CD4-positive, alpha-beta T cell (primary cell): ENCODE results near the gene CDC42BPG. TPM values are rescaled to one million over a fixed set of nuclear protein-coding genes. Genes with fewer than 3 reads are reported as not detected.

ENCODE experiments used
- ATAC-seq: fragments of 200-7000 bp; cut with Tn5 transposase; one replicate; pipeline ENCODE4 v1.10.0; 2022; ENCODE audit warnings: mild to moderate bottlenecking; ENCODE audit not compliant: poor library complexity
- CTCF ChIA-PET: fragments of 350-600 bp; sonication (Branson Sonifier 250); formaldehyde crosslinking; loops from one replicate; lab custom pipeline; 2021; ENCODE audit warnings: antibody characterized with exemption, inconsistent platforms; lab: Charles Lee
- POLR2A ChIA-PET: fragments of 350-600 bp; sonication (Branson Sonifier 250); formaldehyde crosslinking; loops from one replicate; lab custom pipeline; 2021; ENCODE audit warnings: antibody characterized with exemption, inconsistent platforms; lab: Charles Lee
- DNase-seq, 14 experiments: peaks; one replicate each; pipeline ENCODE4 v3.0.0-alpha.2; 2013 to 2020; ENCODE audit warnings: mixed read lengths in 2 of 14
- H3K27ac ChIP-seq, 2 donors: one replicate each; pipeline versions ENCODE4 v1.5.1 to v1.7.0; 2013; ENCODE audit warnings: low read length in 2 of 2, low read depth in 1 of 2, mild to moderate bottlenecking in 1 of 2
- H3K27me3 ChIP-seq, 2 experiments: 1 replicate in 1 of 2; 2 replicates in 1 of 2; pipeline versions ENCODE4 v1.6.1 to v1.7.0; 2013; ENCODE audit warnings: low read length in 2 of 2, control low read depth in 1 of 2, mild to moderate bottlenecking in 1 of 2, moderate library complexity in 1 of 2; ENCODE audit not compliant: insufficient read depth in 2 of 2, control insufficient read depth in 1 of 2
- H3K36me3 ChIP-seq: one replicate; pipeline ENCODE4 v1.6.1; 2013; ENCODE audit warnings: low read length, control low read depth; ENCODE audit not compliant: insufficient read depth
- H3K4me1 ChIP-seq: one replicate; pipeline ENCODE4 v1.6.1; 2013; ENCODE audit warnings: low read length, control low read depth; ENCODE audit not compliant: insufficient read depth
- H3K4me3 ChIP-seq: one replicate; pipeline ENCODE4 v1.5.1; 2013; ENCODE audit warnings: mild to moderate bottlenecking, low read length, moderate library complexity
- H3K9me3 ChIP-seq, 2 experiments: 1 replicate in 1 of 2; 2 replicates in 1 of 2; pipeline versions ENCODE4 v1.6.1 to v1.7.0; 2013; ENCODE audit warnings: low read length in 2 of 2, mild to moderate bottlenecking in 2 of 2, control low read depth in 1 of 2, moderate library complexity in 1 of 2; ENCODE audit not compliant: control insufficient read depth in 1 of 2, insufficient read depth in 1 of 2
- H3K27ac Mint-ChIP-seq: one replicate; pipeline ENCODE4 v1.8.0; 2020; ENCODE audit warnings: mixed read lengths
- H3K27me3 Mint-ChIP-seq: one replicate; pipeline ENCODE4 v1.8.0; 2021; ENCODE audit warnings: mixed read lengths
- H3K36me3 Mint-ChIP-seq: one replicate; pipeline ENCODE4 v1.8.0; 2021; ENCODE audit warnings: low read depth, mixed read lengths
- H3K4me1 Mint-ChIP-seq: one replicate; pipeline ENCODE4 v1.8.0; 2021; ENCODE audit warnings: low read depth, mixed read lengths
- H3K4me3 Mint-ChIP-seq: one replicate; pipeline ENCODE4 v1.8.0; 2020; ENCODE audit warnings: mild to moderate bottlenecking, mixed read lengths
- H3K9me3 Mint-ChIP-seq: one replicate; pipeline ENCODE4 v1.8.0; 2020; ENCODE audit warnings: mixed read lengths
- CTCF ChIP-seq: fragments of 200-600 bp; IDR thresholded peaks from one replicate; pipeline ENCODE4 v1.8.0; 2022; ENCODE audit warnings: antibody characterized with exemption, mild to moderate bottlenecking
- intact Hi-C, 2 experiments: fragments of 100-400 bp; cut with DNase I in 1 of 2; cut with micrococcal nuclease in 1 of 2; formaldehyde crosslinking; loops; one replicate each; pipeline versions ENCODE4 v1.15.1 to v1.9.0; 2023 to 2025; cut with DNase I, micrococcal nuclease
- total RNA-seq, 174 experiments: library from RNA in 2 of 174; stranded (reverse) in 2 of 174; gene quantifications; one replicate each; pipeline ENCODE4 v1.2.3 and lab custom pipeline; 2021 to 2026

The CDC42BPG gene
- total RNA-seq, 2 experiments from 2014 or later, result 6.9 to 9.7 TPM

- ChIA-PET CTCF (no interaction called here), POLR2A (no interaction called here)
- Mint-ChIP-seq H3K27me3 (no peaks in the 10 kb centered on the region), H3K36me3 (peaks cover 5% of the 10 kb centered on the region), H3K9me3 (no peaks in the 10 kb centered on the region), H3K4me1 (peaks cover under 1% of the 10 kb centered on the region), H3K27ac (no peak overlapping the region), H3K4me3 (no peak overlapping the region)
- peaks cover 4% of the 10 kb centered on the region for H3K4me1 ChIP-seq
- DNase-seq (no peak), ATAC-seq (no peak)
- H3K27ac ChIP-seq, result no peak overlapping the region
- no peak for TF ChIP-seq CTCF
- intact Hi-C loops, result no loop called here
- peaks cover 17% of the 10 kb centered on the region for H3K36me3 ChIP-seq
- no peaks in the 10 kb centered on the region for H3K27me3 ChIP-seq
- H3K9me3 ChIP-seq, result no peaks in the 10 kb centered on the region
- no peak overlapping the region for H3K4me3 ChIP-seq
Observed at GRCh38 chr11:64837887-64838351, 6.5 kb downstream of the CDC42BPG start.

- no peak overlapping the region for H3K4me3 ChIP-seq
- H3K36me3 Mint-ChIP-seq, result peaks cover 11% of the 10 kb centered on the region
- TF ChIP-seq CTCF, result no peak
- H3K36me3 ChIP-seq, result peaks cover 18% of the 10 kb centered on the region
- H3K27ac ChIP-seq, result no peak overlapping the region
- no peaks in the 10 kb centered on the region for H3K9me3 ChIP-seq
- no peak overlapping the region for H3K4me3 Mint-ChIP-seq
- peaks cover 3% of the 10 kb centered on the region for H3K4me1 ChIP-seq
- H3K9me3 Mint-ChIP-seq, result no peaks in the 10 kb centered on the region
- ChIA-PET CTCF (no interaction called here), POLR2A (interaction anchor here (1.4 kb wide), 1 partner anchor 26 kb away, joined by 3 read pairs; the partner anchor contains the start of gene MEN1)
- ATAC-seq (no peak), DNase-seq (no peak)
- no peak overlapping the region for H3K27ac Mint-ChIP-seq
- no peaks in the 10 kb centered on the region for H3K27me3 ChIP-seq
- H3K27me3 Mint-ChIP-seq, result no peaks in the 10 kb centered on the region
- no peaks in the 10 kb centered on the region for H3K4me1 Mint-ChIP-seq
- intact Hi-C loops, result no loop called here
Observed at GRCh38 chr11:64836448-64837072, 7.9 kb downstream of the CDC42BPG start.

GRCh38 chr11:64835616-64836447 is 8.6 kb downstream of the CDC42BPG start:
- Histone ChIP-seq H3K27me3 (no peaks in the 10 kb centered on the region), H3K36me3 (peaks cover 18% of the 10 kb centered on the region), H3K9me3 (no peaks in the 10 kb centered on the region), H3K4me3 (no peak overlapping the region), H3K4me1 (peaks cover 3% of the 10 kb centered on the region), H3K27ac (no peak overlapping the region)
- intact Hi-C loops, result no loop called here
- POLR2A ChIA-PET, result interaction anchor here (1.4 kb wide), 1 partner anchor 25 kb away, joined by 3 read pairs; the partner anchor contains the start of gene MEN1
- DNase-seq (no peak), ATAC-seq (no peak)
- CTCF ChIA-PET, result no interaction called here
- no peak overlapping the region for H3K4me3 Mint-ChIP-seq
- peaks cover 11% of the 10 kb centered on the region for H3K36me3 Mint-ChIP-seq
- no peaks in the 10 kb centered on the region for H3K9me3 Mint-ChIP-seq
- H3K4me1 Mint-ChIP-seq, result no peaks in the 10 kb centered on the region
- H3K27ac Mint-ChIP-seq, result no peak overlapping the region
- TF ChIP-seq CTCF, result no peak
- no peaks in the 10 kb centered on the region for H3K27me3 Mint-ChIP-seq
